MM.1S (cell line): Measurements from ENCODE around the gene PRKCA.

ENCODE experiments used
- DNase-seq: peaks from one replicate; pipeline ENCODE4 v3.0.0-alpha.2; 2015
- H2AFZ ChIP-seq: fragments of 300-600 bp; sonication (generic); 2 replicates; pipeline ENCODE4 v1.6.0; 2016; ENCODE audit warnings: antibody characterized with exemption, low read length
- H3F3A ChIP-seq: fragments of 300-600 bp; sonication (generic); 2 replicates; pipeline ENCODE4 v1.6.1; 2016; ENCODE audit warnings: mild to moderate bottlenecking, antibody characterized with exemption, low read length, moderate library complexity, mixed read lengths; ENCODE audit not compliant: insufficient read depth
- H3K27ac ChIP-seq: fragments of 300-600 bp; sonication (generic); 2 replicates; pipeline ENCODE4 v1.5.1; 2016; ENCODE audit warnings: mild to moderate bottlenecking, low read length
- H3K27me3 ChIP-seq: fragments of 300-600 bp; sonication (generic); replicated peaks from 2 replicates; pipeline ENCODE4 v1.6.0; 2016; ENCODE audit warnings: low read length; ENCODE audit not compliant: insufficient read depth
- H3K36me3 ChIP-seq: fragments of 300-600 bp; sonication (generic); replicated peaks from 2 replicates; pipeline ENCODE4 v1.6.1; 2016; ENCODE audit warnings: mild to moderate bottlenecking, low read length, mixed read lengths; ENCODE audit not compliant: insufficient read depth
- H3K4me1 ChIP-seq: fragments of 300-600 bp; sonication (generic); 2 replicates; pipeline ENCODE4 v1.6.1; 2016; ENCODE audit warnings: low read length, mixed read lengths
- H3K4me2 ChIP-seq: fragments of 300-600 bp; sonication (generic); 2 replicates; pipeline ENCODE4 v1.6.0; 2016; ENCODE audit warnings: low read depth, low read length
- H3K4me3 ChIP-seq: fragments of 300-600 bp; sonication (generic); 2 replicates; pipeline ENCODE4 v1.5.1; 2016; ENCODE audit warnings: low read length, mixed read lengths
- H3K79me2 ChIP-seq: fragments of 300-600 bp; sonication (generic); 2 replicates; pipeline ENCODE4 v1.6.1; 2016; ENCODE audit warnings: mixed run types, low read length, mixed read lengths
- H3K9ac ChIP-seq: fragments of 300-600 bp; sonication (generic); 2 replicates; pipeline ENCODE4 v1.6.1; 2016; ENCODE audit warnings: low read length, mixed read lengths
- H3K9me2 ChIP-seq: fragments of 300-600 bp; sonication (generic); replicated peaks from 2 replicates; pipeline ENCODE4 v1.6.1; 2016; ENCODE audit warnings: mild to moderate bottlenecking, low read length, mixed read lengths; ENCODE audit not compliant: insufficient read depth
- H3K9me3 ChIP-seq: fragments of 300-600 bp; sonication (generic); replicated peaks from 2 replicates; pipeline ENCODE4 v1.6.1; 2016; ENCODE audit warnings: mild to moderate bottlenecking, low read length, mixed read lengths; ENCODE audit not compliant: insufficient read depth
- H4K20me1 ChIP-seq: fragments of 300-600 bp; sonication (generic); 2 replicates; pipeline ENCODE4 v1.6.1; 2016; ENCODE audit warnings: mild to moderate bottlenecking, low read length, moderate library complexity, mixed read lengths; ENCODE audit not compliant: insufficient read depth
- EZH2 ChIP-seq: fragments of 300-600 bp; sonication (generic); optimal IDR thresholded peaks from 2 replicates; pipeline ENCODE3; 2017; ENCODE audit warnings: low read depth, mild to moderate bottlenecking, antibody characterized with exemption, low read length, mixed read lengths
- EZH2phosphoT487 ChIP-seq: fragments of 300-600 bp; sonication (generic); IDR thresholded peaks from 2 replicates; pipeline ENCODE4 v1.6.1; 2018; ENCODE audit warnings: antibody characterized with exemption, low read length
- TF ChIP-seq, protein P1 (sequence below): fragments of 300-600 bp; sonication (generic); IDR thresholded peaks from 2 replicates; pipeline ENCODE4 v1.5.1; 2016; ENCODE audit warnings: antibody characterized with exemption, low read length, mixed read lengths

PRKCA gene

DNA sequence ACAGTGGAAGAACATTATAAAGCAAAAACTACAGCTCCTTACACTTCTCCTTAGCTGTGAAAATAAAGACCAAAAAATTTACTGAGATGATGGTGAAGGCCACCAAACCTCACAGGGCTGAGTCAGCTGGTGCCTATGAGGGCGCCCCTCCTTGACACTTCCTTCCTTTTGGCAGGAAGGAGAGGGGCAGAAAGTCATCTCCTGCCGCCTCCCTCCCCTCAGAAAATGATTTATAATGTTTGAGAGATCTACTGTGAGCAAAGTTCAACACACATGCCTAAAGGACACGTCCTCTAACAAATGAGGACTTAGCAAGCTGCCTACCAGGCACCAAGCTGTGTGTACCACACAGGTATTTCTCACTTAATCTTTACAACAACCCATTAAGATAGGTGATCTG lies 245.7 kb downstream of the PRKCA start:
- Histone ChIP-seq H3K4me1 (peaks cover 4% of the 10 kb centered on the region), H3K27me3 (no peaks in the 10 kb centered on the region), H2AFZ (no peak overlapping the region), H3K4me2 (no peak overlapping the region), H3K79me2 (no peaks in the 10 kb centered on the region), H4K20me1 (no peaks in the 10 kb centered on the region), H3K9me2 (no peaks in the 10 kb centered on the region), H3K27ac (no peak overlapping the region), H3K4me3 (no peak overlapping the region), H3K36me3 (no peaks in the 10 kb centered on the region), H3F3A (no peaks in the 10 kb centered on the region), H3K9me3 (no peaks in the 10 kb centered on the region), H3K9ac (no peak overlapping the region)
- no peak for TF ChIP-seq EZH2
- TF ChIP-seq, protein P1, sequence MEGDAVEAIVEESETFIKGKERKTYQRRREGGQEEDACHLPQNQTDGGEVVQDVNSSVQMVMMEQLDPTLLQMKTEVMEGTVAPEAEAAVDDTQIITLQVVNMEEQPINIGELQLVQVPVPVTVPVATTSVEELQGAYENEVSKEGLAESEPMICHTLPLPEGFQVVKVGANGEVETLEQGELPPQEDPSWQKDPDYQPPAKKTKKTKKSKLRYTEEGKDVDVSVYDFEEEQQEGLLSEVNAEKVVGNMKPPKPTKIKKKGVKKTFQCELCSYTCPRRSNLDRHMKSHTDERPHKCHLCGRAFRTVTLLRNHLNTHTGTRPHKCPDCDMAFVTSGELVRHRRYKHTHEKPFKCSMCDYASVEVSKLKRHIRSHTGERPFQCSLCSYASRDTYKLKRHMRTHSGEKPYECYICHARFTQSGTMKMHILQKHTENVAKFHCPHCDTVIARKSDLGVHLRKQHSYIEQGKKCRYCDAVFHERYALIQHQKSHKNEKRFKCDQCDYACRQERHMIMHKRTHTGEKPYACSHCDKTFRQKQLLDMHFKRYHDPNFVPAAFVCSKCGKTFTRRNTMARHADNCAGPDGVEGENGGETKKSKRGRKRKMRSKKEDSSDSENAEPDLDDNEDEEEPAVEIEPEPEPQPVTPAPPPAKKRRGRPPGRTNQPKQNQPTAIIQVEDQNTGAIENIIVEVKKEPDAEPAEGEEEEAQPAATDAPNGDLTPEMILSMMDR: no peak
- no peak for TF ChIP-seq EZH2phosphoT487
- DNase-seq: no peak

DNA sequence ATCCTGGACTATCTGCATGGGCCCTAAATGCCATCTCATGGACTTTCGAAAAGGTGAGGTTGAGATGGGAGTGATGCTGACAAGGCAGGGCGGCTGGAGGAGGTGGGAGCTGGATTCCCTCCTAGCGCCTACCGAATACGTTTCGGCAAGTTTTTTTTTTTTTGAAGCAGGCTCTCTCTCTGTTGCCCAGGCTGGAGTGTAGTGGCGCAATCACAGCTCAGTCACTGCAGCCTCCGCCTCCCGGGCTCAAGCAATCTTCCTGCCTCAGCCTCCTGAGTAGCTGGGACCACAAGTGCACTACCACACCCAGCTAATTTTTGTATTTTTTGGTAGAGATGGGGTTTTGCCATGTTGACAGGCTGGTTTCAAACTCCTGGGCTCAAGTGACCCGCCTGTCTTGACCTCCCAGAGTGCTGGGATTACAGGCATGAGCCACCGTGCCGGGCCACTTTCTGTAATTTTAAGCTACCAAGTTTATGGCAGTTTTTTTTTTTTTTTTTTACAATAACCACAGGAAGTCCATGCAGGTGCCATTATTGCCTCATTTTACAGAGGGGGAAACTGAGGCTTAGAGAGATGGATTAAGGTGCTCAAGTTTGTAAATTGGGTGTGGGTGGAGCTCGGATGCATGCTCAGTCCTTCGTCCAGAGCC lies 246.4 kb downstream of the PRKCA start:
- no peaks in the 10 kb centered on the region for H3K9me2 ChIP-seq
- H3K36me3 ChIP-seq: no peaks in the 10 kb centered on the region
- H3K9me3 ChIP-seq: no peaks in the 10 kb centered on the region
- no peak overlapping the region for H3K27ac ChIP-seq
- no peaks in the 10 kb centered on the region for H3K79me2 ChIP-seq
- no peak for DNase-seq
- H3K27me3 ChIP-seq: no peaks in the 10 kb centered on the region
- no peaks in the 10 kb centered on the region for H4K20me1 ChIP-seq
- no peaks in the 10 kb centered on the region for H3K4me1 ChIP-seq
- no peak overlapping the region for H2AFZ ChIP-seq
- no peak overlapping the region for H3K9ac ChIP-seq
- H3F3A ChIP-seq: no peaks in the 10 kb centered on the region
- no peak overlapping the region for H3K4me3 ChIP-seq
- TF ChIP-seq EZH2phosphoT487 (no peak), EZH2 (no peak)
- TF ChIP-seq, protein P1: no peak
- H3K4me2 ChIP-seq: no peak overlapping the region

DNA sequence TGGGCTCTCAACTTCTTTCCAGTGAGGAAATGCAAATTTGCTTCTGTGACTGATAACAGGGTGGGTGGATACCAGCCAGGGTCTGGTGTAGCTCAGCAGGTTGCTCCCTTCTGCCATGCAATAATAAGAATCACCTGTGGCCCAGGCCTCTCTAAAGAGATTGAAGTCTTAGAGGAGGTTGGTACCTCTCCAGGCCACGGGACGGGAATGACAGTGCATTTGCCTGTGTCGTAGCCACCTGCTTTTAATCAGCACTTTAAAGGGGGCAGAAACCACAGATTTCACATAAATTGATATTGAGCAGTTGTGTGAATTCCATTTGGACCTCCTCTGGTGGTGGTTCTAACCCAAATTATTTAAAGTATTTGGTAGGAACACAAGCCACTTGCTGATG lies 246.9 kb downstream of the PRKCA start:
- Histone ChIP-seq H3K9ac (no peak overlapping the region), H3K4me3 (no peak overlapping the region), H3K27ac (no peak overlapping the region), H3K4me2 (no peak overlapping the region), H2AFZ (no peak overlapping the region), H3K4me1 (no peaks in the 10 kb centered on the region), H3K9me2 (no peaks in the 10 kb centered on the region), H4K20me1 (no peaks in the 10 kb centered on the region), H3K27me3 (no peaks in the 10 kb centered on the region), H3K9me3 (no peaks in the 10 kb centered on the region), H3K79me2 (no peaks in the 10 kb centered on the region), H3K36me3 (no peaks in the 10 kb centered on the region), H3F3A (no peaks in the 10 kb centered on the region)
- no peak for TF ChIP-seq EZH2phosphoT487
- DNase-seq: no peak

DNA sequence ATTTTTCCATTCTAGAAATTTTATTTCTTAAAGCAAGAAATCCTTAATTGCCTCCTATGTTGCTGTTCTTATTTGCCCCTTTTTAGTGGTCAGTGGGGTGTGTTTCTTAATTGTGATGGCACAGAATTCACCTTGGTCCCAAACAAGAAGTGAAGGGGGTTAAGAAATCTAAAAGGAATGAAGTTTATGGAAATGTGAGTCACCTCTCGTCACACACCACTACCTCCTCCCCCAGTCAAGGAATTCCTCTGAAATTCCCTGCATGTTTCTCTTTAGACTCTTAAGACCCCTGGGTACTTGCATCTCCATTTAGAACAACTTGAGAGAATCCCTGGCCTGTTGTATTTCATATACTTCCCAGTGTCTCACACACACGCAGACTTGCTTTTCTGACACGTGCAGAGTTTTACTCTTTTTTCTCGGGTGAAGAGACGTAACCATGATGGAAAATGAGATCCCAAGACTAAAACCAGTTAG lies 247.4 kb downstream of the PRKCA start:
- H2AFZ ChIP-seq: no peak overlapping the region
- H3K4me3 ChIP-seq: no peak overlapping the region
- H3K4me1 ChIP-seq: no peaks in the 10 kb centered on the region
- H3K79me2 ChIP-seq: no peaks in the 10 kb centered on the region
- H3K36me3 ChIP-seq: no peaks in the 10 kb centered on the region
- no peaks in the 10 kb centered on the region for H3K9me2 ChIP-seq
- no peak overlapping the region for H3K4me2 ChIP-seq
- H3F3A ChIP-seq: no peaks in the 10 kb centered on the region
- TF ChIP-seq EZH2: no peak
- TF ChIP-seq, protein P1: no peak
- H3K9ac ChIP-seq: no peak overlapping the region
- H3K27me3 ChIP-seq: no peaks in the 10 kb centered on the region
- no peak overlapping the region for H3K27ac ChIP-seq
- H4K20me1 ChIP-seq: no peaks in the 10 kb centered on the region
- H3K9me3 ChIP-seq: no peaks in the 10 kb centered on the region
- no peak for DNase-seq
